Memory B cell (primary cell): ENCODE data around the gene SPINT2.
A peak's percentile ranks its signal among the peaks of the same experiment; 100 is the strongest.

Experiments
- ATAC-seq: fragments of 150-1000 bp; cut with Tn5 transposase; 2 replicates; pipeline ENCODE4 v1.10.0; 2021; ENCODE audit warnings: low read depth, mild to moderate bottlenecking, moderate library complexity
- DNase-seq, 2 donors: peaks; one replicate each; pipeline ENCODE4 v3.0.0; 2022; ENCODE audit warnings: low spot score in 2 of 2
- H3K27ac Mint-ChIP-seq: one replicate; pipeline ENCODE4 v1.8.0; 2022; ENCODE audit warnings: mild to moderate bottlenecking, moderate library complexity, mixed read lengths
- H3K27me3 Mint-ChIP-seq: one replicate; pipeline ENCODE4 v1.8.0; 2022; ENCODE audit warnings: mixed read lengths
- H3K36me3 Mint-ChIP-seq: one replicate; pipeline ENCODE4 v1.8.0; 2022; ENCODE audit warnings: mild to moderate bottlenecking, mixed read lengths
- H3K4me1 Mint-ChIP-seq: one replicate; pipeline ENCODE4 v1.8.0; 2022; ENCODE audit warnings: mixed read lengths
- H3K4me3 Mint-ChIP-seq: one replicate; pipeline ENCODE4 v1.8.0; 2022; ENCODE audit warnings: mild to moderate bottlenecking, moderate library complexity, mixed read lengths
- H3K9me3 Mint-ChIP-seq: one replicate; pipeline ENCODE4 v1.8.0; 2022; ENCODE audit warnings: mixed read lengths

Gene SPINT2

GRCh38 chr19:38267761-38268483, 3.5 kb downstream of the SPINT2 start:
- H3K27ac Mint-ChIP-seq, result peak overlapping the region; percentile 18
- no peaks in the 10 kb centered on the region for H3K27me3 Mint-ChIP-seq
- H3K36me3 Mint-ChIP-seq, result no peaks in the 10 kb centered on the region
- H3K4me3 Mint-ChIP-seq, result no peak overlapping the region
- peaks cover 41% of the 10 kb centered on the region for H3K4me1 Mint-ChIP-seq
- H3K9me3 Mint-ChIP-seq, result no peaks in the 10 kb centered on the region
- DNase-seq (no peak), ATAC-seq (no peak)

GRCh38 chr19:38268539-38268938, 4.2 kb downstream of the SPINT2 start:
- Mint-ChIP-seq H3K9me3 (no peaks in the 10 kb centered on the region), H3K27ac (no peak overlapping the region), H3K4me3 (no peak overlapping the region), H3K4me1 (peaks cover 42% of the 10 kb centered on the region), H3K27me3 (no peaks in the 10 kb centered on the region), H3K36me3 (no peaks in the 10 kb centered on the region)
- DNase-seq (no peak), ATAC-seq (no peak)

GRCh38 chr19:38270587-38271167, 6.3 kb downstream of the SPINT2 start:
- no peak for DNase-seq
- Mint-ChIP-seq H3K4me3 (no peak overlapping the region), H3K27ac (no peak overlapping the region), H3K9me3 (no peaks in the 10 kb centered on the region), H3K4me1 (peaks cover 29% of the 10 kb centered on the region), H3K27me3 (no peaks in the 10 kb centered on the region), H3K36me3 (no peaks in the 10 kb centered on the region)
- no peak for ATAC-seq

GRCh38 chr19:38273499-38273898, 9.1 kb downstream of the SPINT2 start:
- Mint-ChIP-seq H3K4me1 (peaks cover 9% of the 10 kb centered on the region), H3K4me3 (no peak overlapping the region), H3K27ac (no peak overlapping the region), H3K27me3 (no peaks in the 10 kb centered on the region), H3K36me3 (no peaks in the 10 kb centered on the region), H3K9me3 (no peaks in the 10 kb centered on the region)
- DNase-seq, result no peak
- no peak for ATAC-seq

GRCh38 chr19:38274739-38275138, 10.4 kb downstream of the SPINT2 start:
- DNase-seq (no peak), ATAC-seq (no peak)
- Mint-ChIP-seq H3K4me3 (no peak overlapping the region), H3K4me1 (peaks cover 9% of the 10 kb centered on the region), H3K27me3 (no peaks in the 10 kb centered on the region), H3K27ac (no peak overlapping the region), H3K9me3 (no peaks in the 10 kb centered on the region), H3K36me3 (no peaks in the 10 kb centered on the region)

GRCh38 chr19:38276942-38277517, 12.7 kb downstream of the SPINT2 start:
- H3K4me1 Mint-ChIP-seq, result peaks cover 8% of the 10 kb centered on the region
- no peaks in the 10 kb centered on the region for H3K27me3 Mint-ChIP-seq
- H3K36me3 Mint-ChIP-seq, result peaks cover 2% of the 10 kb centered on the region
- no peak overlapping the region for H3K27ac Mint-ChIP-seq
- DNase-seq (no peak), ATAC-seq (no peak)
- no peaks in the 10 kb centered on the region for H3K9me3 Mint-ChIP-seq
- no peak overlapping the region for H3K4me3 Mint-ChIP-seq

GRCh38 chr19:38277549-38277948, 13.2 kb downstream of the SPINT2 start:
- peaks cover 2% of the 10 kb centered on the region for H3K36me3 Mint-ChIP-seq
- peaks cover 10% of the 10 kb centered on the region for H3K4me1 Mint-ChIP-seq
- H3K27ac Mint-ChIP-seq, result no peak overlapping the region
- H3K4me3 Mint-ChIP-seq, result no peak overlapping the region
- DNase-seq (no peak), ATAC-seq (no peak)
- H3K9me3 Mint-ChIP-seq, result no peaks in the 10 kb centered on the region
- H3K27me3 Mint-ChIP-seq, result no peaks in the 10 kb centered on the region

GRCh38 chr19:38277969-38278680, 13.8 kb downstream of the SPINT2 start:
- no peaks in the 10 kb centered on the region for H3K9me3 Mint-ChIP-seq
- H3K36me3 Mint-ChIP-seq, result peaks cover 2% of the 10 kb centered on the region
- no peaks in the 10 kb centered on the region for H3K27me3 Mint-ChIP-seq
- H3K4me3 Mint-ChIP-seq, result no peak overlapping the region
- no peak overlapping the region for H3K27ac Mint-ChIP-seq
- ATAC-seq, result no peak
- no peak for DNase-seq
- H3K4me1 Mint-ChIP-seq, result peaks cover 10% of the 10 kb centered on the region

GRCh38 chr19:38278751-38279150, 14.4 kb downstream of the SPINT2 start:
- H3K27ac Mint-ChIP-seq, result no peak overlapping the region
- DNase-seq, result no peak

GRCh38 chr19:38280030-38280921, 15.9 kb downstream of the SPINT2 start:
- no peak overlapping the region for H3K27ac Mint-ChIP-seq

More at GRCh38 chr19:38278751-38279150, 14.4 kb downstream of the SPINT2 start:
- peaks cover 2% of the 10 kb centered on the region for H3K36me3 Mint-ChIP-seq
- H3K4me3 Mint-ChIP-seq, result no peak overlapping the region
- no peaks in the 10 kb centered on the region for H3K9me3 Mint-ChIP-seq
- H3K4me1 Mint-ChIP-seq, result peaks cover 6% of the 10 kb centered on the region
- H3K27me3 Mint-ChIP-seq, result no peaks in the 10 kb centered on the region
- ATAC-seq, result no peak

GRCh38 chr19:38281811-38282566, 17.6 kb downstream of the SPINT2 start:
- ATAC-seq (no peak), DNase-seq (no peak)
- Mint-ChIP-seq H3K4me3 (no peak overlapping the region), H3K9me3 (no peaks in the 10 kb centered on the region), H3K27ac (peak overlapping the region; percentile 57), H3K36me3 (peaks cover 8% of the 10 kb centered on the region), H3K27me3 (no peaks in the 10 kb centered on the region), H3K4me1 (peaks cover 9% of the 10 kb centered on the region)

More at GRCh38 chr19:38280030-38280921, 15.9 kb downstream of the SPINT2 start:
- Mint-ChIP-seq H3K4me3 (no peak overlapping the region), H3K27me3 (no peaks in the 10 kb centered on the region), H3K36me3 (peaks cover 2% of the 10 kb centered on the region), H3K9me3 (no peaks in the 10 kb centered on the region), H3K4me1 (peaks cover 9% of the 10 kb centered on the region)
- DNase-seq (no peak), ATAC-seq (no peak)

- DNase-seq (no peak), ATAC-seq (no peak)
- Mint-ChIP-seq H3K27ac (no peak overlapping the region), H3K27me3 (no peaks in the 10 kb centered on the region), H3K9me3 (no peaks in the 10 kb centered on the region), H3K4me3 (no peak overlapping the region), H3K36me3 (peaks cover 12% of the 10 kb centered on the region), H3K4me1 (peaks cover 9% of the 10 kb centered on the region)
These were observed 18.9 kb downstream of the SPINT2 start for GRCh38 chr19:38283271-38283670.

- Mint-ChIP-seq H3K9me3 (no peaks in the 10 kb centered on the region), H3K27me3 (no peaks in the 10 kb centered on the region), H3K27ac (peak overlapping the region; percentile 75), H3K4me3 (peak overlapping the region; percentile 5), H3K4me1 (peaks cover 9% of the 10 kb centered on the region), H3K36me3 (peaks cover 12% of the 10 kb centered on the region)
- DNase-seq (no peak), ATAC-seq (peak; percentile 56)
These were observed 20.0 kb downstream of the SPINT2 start for GRCh38 chr19:38284422-38284821.
